AG09309 (cell line): ENCODE measurements around the gene PRKAR1B.
A peak's percentile ranks its signal among the peaks of the same experiment; 100 is the strongest.

Source experiments
- DNase-seq: peaks from one replicate; pipeline ENCODE4 v3.0.0-alpha.2; 2010; ENCODE audit warnings: low read depth
- H3K4me3 ChIP-seq: 2 replicates; pipeline ENCODE4 v1.5.1; 2011; ENCODE audit warnings: mild to moderate bottlenecking, low read depth, low read length, moderate library complexity; ENCODE audit not compliant: control insufficient read depth
- TF ChIP-seq, protein P1 (sequence below): IDR thresholded peaks from 2 replicates; pipeline ENCODE4 v1.5.1; 2011; ENCODE audit warnings: mild to moderate bottlenecking, low read depth, low read length, inconsistent platforms; ENCODE audit not compliant: insufficient read depth, control insufficient read depth; ENCODE audit errors: missing control alignments

The PRKAR1B gene

GRCh38 chr7:540579-540978 lies 186.5 kb downstream of the PRKAR1B start:
- TF ChIP-seq, protein P1, sequence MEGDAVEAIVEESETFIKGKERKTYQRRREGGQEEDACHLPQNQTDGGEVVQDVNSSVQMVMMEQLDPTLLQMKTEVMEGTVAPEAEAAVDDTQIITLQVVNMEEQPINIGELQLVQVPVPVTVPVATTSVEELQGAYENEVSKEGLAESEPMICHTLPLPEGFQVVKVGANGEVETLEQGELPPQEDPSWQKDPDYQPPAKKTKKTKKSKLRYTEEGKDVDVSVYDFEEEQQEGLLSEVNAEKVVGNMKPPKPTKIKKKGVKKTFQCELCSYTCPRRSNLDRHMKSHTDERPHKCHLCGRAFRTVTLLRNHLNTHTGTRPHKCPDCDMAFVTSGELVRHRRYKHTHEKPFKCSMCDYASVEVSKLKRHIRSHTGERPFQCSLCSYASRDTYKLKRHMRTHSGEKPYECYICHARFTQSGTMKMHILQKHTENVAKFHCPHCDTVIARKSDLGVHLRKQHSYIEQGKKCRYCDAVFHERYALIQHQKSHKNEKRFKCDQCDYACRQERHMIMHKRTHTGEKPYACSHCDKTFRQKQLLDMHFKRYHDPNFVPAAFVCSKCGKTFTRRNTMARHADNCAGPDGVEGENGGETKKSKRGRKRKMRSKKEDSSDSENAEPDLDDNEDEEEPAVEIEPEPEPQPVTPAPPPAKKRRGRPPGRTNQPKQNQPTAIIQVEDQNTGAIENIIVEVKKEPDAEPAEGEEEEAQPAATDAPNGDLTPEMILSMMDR, result no peak
- no peak for DNase-seq
- H3K4me3 ChIP-seq, result no peak overlapping the region

DNA sequence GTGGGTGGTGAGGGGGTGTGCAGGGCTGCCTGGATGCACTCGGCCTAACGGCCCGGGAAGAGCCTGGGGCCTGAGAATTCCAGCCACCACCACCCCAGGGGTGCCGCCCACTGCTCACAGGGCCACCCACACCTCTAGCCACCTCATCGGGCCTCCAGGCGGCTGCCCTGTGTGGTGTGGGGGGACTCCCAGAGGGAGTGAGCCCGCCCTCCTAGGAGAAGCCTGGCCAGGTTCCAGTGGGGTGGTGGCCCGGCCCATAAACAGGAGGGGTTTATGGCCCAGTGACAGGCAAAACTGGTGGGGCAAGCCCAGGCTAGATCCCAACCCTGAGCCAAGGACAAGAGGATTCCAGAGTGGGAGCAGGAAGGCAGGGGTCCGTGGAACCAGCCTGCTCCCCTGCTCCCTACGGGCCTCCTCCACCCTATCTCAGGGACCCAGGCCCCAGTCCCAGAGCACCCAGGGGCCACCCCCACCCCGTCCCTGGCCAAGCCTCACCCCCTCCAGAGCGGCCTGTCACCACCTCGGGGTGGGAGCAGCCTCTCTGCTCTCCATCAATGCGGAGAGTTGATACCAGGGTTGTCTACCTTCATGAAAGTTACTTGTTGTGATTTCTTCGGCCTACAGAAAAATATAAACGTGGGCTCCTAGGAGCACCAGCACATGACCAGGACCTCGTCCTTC lies 187.2 kb downstream of the PRKAR1B start:
- TF ChIP-seq, protein P1, result no peak
- H3K4me3 ChIP-seq, result no peak overlapping the region
- DNase-seq, result no peak

GRCh38 chr7:538764-539685 lies 188.1 kb downstream of the PRKAR1B start:
- H3K4me3 ChIP-seq, result no peak overlapping the region
- TF ChIP-seq, protein P1, result no peak
- DNase-seq, result no peak

DNA sequence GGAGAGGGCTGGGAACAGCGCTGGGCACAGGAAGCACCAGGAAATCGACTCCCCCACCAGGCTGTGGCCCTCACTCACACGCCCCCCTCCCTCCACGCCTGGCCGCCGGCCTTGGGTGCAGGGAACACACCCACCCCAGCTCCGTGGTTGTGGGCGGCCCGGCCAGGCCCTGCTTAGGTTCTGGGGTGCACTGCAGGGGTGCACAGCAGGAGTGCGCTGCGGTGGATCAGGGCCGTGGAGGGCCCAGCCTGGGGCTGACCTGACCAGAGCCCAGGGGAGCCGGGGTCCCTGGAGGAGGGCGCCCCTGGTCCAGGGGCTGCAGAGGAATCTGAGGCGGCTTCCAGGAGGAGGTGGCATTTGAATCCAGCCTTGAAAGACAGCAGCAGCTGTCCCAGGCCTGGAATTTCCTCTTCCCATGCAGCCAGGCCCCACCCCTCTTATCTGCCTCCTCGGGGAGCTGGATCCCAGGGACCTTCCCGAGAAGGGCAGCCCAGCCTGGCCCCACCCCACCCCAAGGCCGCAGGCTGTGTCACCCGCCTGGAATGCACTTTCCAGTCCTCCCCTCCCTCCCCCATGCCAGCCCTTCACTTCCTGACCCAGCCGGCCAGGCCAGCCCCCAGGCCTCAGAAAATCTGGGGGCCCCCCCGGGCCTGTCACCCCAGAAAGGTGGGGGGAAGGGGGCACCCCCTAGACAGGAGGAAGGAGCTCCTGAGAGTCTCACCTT lies 189.0 kb downstream of the PRKAR1B start:
- H3K4me3 ChIP-seq, result no peak overlapping the region
- TF ChIP-seq, protein P1, result no peak
- DNase-seq, result peak; percentile 64

DNA sequence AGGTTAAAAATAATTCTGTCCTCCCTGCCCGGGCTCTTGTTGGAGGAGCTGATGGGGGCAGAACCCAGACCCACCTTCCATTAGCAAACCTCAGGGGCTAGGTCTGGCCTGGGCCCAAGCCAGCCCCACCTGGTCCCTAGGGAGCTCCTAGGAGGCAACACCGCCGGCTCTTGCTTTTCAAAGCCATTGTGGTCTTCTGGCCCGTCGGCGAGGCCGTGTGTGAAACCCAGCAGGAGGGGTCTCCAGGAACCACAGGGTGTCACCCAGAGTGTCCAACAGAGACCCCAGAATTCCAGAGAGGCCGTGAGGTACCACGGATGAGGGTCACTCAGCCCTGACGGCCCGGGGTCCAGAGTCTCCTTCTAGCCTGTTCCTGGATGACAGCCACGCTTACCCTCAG lies 190.8 kb downstream of the PRKAR1B start:
- no peak for DNase-seq
- TF ChIP-seq, protein P1, result no peak
- H3K4me3 ChIP-seq, result no peak overlapping the region

GRCh38 chr7:534959-535358 lies 192.1 kb downstream of the PRKAR1B start:
- no peak for DNase-seq
- H3K4me3 ChIP-seq, result no peak overlapping the region
- TF ChIP-seq, protein P1, result no peak
